Measurements from ENCODE around the gene CLEC12A. TPM values are rescaled to one million over a fixed set of nuclear protein-coding genes. Genes with fewer than 3 reads are reported as not detected.
A peak's percentile ranks its signal among the peaks of the same experiment; 100 is the strongest.

CLEC12A gene
- total RNA-seq, result 1 to 10 TPM in 1 of 4 donors, under 1 TPM in 1, not detected in 2; 0.64 to 1.5 TPM

DNA sequence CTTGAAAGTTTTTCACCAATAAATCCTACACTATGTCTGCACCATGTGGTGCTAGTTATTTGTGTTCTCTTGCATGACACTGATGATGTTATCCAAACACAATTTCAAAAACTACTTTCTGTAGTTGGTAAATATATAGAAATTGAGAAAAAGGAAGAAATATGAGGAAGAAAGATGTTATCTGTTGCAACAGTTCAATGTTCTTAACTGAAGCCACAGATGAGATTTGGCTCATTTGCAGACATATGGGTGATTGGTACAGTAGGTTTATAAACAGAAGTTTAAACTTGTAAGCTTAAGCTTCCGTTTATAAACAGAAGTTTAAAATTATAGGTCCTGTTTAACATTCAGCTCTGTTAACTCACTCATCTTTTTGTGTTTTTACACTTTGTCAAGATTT lies at the start of gene CLEC12A:
TSS of gene CLEC12A (plus strand) at position 229 of the 400 bp plus-strand sequence. CDS start 188 bp downstream, outside the sequence.
- no peak for DNase-seq
- 50 to 60% methylated on average over 1 of the region's 1 CpG for WGBS, 2 donors
- Histone ChIP-seq H3K4me3 (no peak within 1 kb of the TSS), H3K27ac (no peak within 1 kb of the TSS), H3K4me1 (no peaks in the 10 kb centered on the region), H3K36me3 (no peaks in the 10 kb centered on the region), H3K9me3 (no peaks in the 10 kb centered on the region), H3K27me3 (no peaks in the 10 kb centered on the region)
- intact Hi-C loops (cut with DNase I), result no loop called here
- TF ChIP-seq, protein P1, sequence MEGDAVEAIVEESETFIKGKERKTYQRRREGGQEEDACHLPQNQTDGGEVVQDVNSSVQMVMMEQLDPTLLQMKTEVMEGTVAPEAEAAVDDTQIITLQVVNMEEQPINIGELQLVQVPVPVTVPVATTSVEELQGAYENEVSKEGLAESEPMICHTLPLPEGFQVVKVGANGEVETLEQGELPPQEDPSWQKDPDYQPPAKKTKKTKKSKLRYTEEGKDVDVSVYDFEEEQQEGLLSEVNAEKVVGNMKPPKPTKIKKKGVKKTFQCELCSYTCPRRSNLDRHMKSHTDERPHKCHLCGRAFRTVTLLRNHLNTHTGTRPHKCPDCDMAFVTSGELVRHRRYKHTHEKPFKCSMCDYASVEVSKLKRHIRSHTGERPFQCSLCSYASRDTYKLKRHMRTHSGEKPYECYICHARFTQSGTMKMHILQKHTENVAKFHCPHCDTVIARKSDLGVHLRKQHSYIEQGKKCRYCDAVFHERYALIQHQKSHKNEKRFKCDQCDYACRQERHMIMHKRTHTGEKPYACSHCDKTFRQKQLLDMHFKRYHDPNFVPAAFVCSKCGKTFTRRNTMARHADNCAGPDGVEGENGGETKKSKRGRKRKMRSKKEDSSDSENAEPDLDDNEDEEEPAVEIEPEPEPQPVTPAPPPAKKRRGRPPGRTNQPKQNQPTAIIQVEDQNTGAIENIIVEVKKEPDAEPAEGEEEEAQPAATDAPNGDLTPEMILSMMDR (IDR thresholded peaks at IDR 0.05), result no peak
- TF ChIP-seq POLR2A (IDR thresholded peaks at IDR 0.05), result peak in 1 of 4 donors; percentile 20

DNA sequence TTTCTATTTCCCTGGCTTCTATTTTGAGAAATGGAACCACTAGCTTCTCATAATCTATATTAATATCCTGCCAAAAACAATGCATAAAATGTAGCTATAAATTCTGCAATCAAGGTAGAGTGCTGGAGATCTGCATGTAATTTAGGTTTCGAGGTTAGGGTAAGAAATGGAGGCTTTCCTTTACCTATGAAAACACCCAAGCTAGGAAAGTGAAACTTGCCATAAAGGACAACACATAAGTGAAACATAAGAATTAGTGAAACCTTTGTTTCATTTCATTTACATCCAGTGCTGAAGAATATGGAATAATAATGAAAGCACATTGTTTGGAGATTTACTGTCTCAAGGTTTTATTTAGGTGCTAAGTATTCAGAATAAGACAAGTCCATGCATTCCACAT lies 48.8 kb upstream of the CLEC12A start:
- Histone ChIP-seq H3K27ac (no peak overlapping the region), H3K4me3 (no peak overlapping the region), H3K9me3 (peaks cover 0 to 3% (median 0%) of the 10 kb centered on the region in 3 donors), H3K27me3 (no peaks in the 10 kb centered on the region), H3K4me1 (peaks cover 0 to 5% (median 0%) of the 10 kb centered on the region in 3 donors), H3K36me3 (no peaks in the 10 kb centered on the region)
- no peak for DNase-seq
- TF ChIP-seq, protein P1 (IDR thresholded peaks at IDR 0.05), result no peak
- no peak for TF ChIP-seq POLR2A (IDR thresholded peaks at IDR 0.05)
- 93 to 95% methylated on average over 1 of the region's 1 CpG for WGBS, 2 donors
- intact Hi-C loops (cut with DNase I), result loop anchor here (10.0 kb wide), 1 partner anchor 178 kb away; no protein-coding TSS in a partner anchor

DNA sequence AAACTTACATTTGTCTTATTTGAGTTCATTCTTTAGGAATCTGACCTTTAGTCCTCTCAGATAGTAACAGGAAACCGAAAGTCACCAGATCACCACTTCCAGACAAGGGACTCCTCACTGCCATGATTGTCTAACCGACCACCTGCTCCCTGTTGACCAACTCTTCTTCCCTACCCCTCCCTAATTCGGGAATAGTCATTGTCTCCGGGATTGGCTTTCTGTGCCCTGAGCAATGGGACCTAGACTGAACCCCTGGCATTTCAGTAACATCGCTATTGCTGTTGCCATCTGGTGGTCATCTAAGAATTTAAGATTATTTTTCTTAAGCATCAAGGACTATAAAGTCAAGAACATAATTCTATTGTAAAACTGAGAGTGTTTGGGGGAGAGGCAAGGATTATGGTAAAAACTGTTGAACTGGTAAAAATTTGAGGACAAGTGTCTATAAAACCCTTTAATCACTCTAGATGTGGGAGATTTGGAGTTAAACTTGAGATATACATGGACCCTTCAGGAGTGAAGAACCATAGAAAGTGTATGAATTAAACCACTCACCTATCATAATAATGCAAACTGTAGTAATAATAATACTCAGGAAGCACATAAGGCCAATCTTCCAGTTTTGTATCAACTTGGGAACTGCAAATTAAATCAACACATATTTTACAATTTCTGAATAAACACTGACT lies 45.4 kb upstream of the CLEC12A start:
- intact Hi-C loops (cut with DNase I), result loop anchor here (5.0 to 10.0 kb wide), 2 partner anchors 109 to 181 kb away; no protein-coding TSS in a partner anchor
- TF ChIP-seq POLR2A (IDR thresholded peaks at IDR 0.05), result no peak
- TF ChIP-seq, protein P1 (IDR thresholded peaks at IDR 0.05), result peak in 5 of 6 experiments; percentile 50 to 68 (median 54)
- 9 to 12% methylated on average over 5 of the region's 5 CpGs for WGBS, 2 donors
- H3K4me1 ChIP-seq, result peaks cover 0 to 5% (median 0%) of the 10 kb centered on the region in 3 donors
- no peaks in the 10 kb centered on the region for H3K9me3 ChIP-seq
- no peak for DNase-seq
- H3K4me3 ChIP-seq, result peak overlapping the region in 3 of 4 donors; percentile 7 to 54 (median 18)
- no peaks in the 10 kb centered on the region for H3K36me3 ChIP-seq
- no peak overlapping the region for H3K27ac ChIP-seq
- no peaks in the 10 kb centered on the region for H3K27me3 ChIP-seq

DNA sequence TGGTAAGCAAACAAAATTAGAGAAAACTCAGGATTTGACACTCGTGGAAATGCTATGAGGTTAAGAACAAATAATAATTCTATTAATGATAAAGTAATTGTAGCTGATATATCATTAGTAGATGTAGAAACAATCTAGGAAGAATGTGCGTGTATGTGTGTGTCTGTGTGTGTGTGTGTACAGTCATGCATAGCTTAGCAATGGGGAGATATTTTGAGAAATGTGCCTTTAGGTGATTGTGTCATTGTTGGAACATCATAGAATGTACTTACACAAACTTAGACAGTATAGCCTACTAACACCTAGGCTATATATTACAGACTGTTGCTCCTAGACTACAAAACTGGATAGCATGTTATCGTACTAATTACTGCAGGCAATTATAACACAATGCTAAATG lies 44.3 kb upstream of the CLEC12A start:
- no peak for DNase-seq
- intact Hi-C loops (cut with DNase I), result loop anchor here (5.0 to 10.0 kb wide), 2 partner anchors 110 to 182 kb away; no protein-coding TSS in a partner anchor
- Histone ChIP-seq H3K4me3 (no peak overlapping the region), H3K4me1 (peaks cover 0 to 5% (median 0%) of the 10 kb centered on the region in 3 donors), H3K9me3 (no peaks in the 10 kb centered on the region), H3K36me3 (no peaks in the 10 kb centered on the region), H3K27me3 (no peaks in the 10 kb centered on the region), H3K27ac (no peak overlapping the region)
- WGBS, 2 donors, result 79 to 90% methylated on average over 3 of the region's 3 CpGs
- no peak for TF ChIP-seq POLR2A (IDR thresholded peaks at IDR 0.05)
- TF ChIP-seq, protein P1 (IDR thresholded peaks at IDR 0.05), result no peak

DNA sequence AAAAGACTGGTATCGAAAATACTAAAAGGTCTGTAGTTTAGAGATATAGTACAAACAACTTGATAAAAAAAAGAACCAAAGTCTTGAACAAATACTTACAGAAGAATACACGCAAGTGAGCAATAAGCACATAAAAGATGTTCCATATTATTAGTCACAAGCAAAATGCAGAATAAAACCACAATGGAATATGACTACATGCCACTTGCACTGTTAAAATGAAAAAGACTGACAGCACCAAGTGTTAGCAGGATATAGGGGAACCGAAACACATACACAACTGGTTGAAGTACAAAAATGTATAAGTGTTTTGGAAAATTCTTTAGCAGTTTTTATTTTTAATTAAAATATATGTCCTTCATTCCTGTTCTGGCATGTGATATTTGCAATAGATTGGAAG lies 42.6 kb upstream of the CLEC12A start:
- Histone ChIP-seq H3K27me3 (no peaks in the 10 kb centered on the region), H3K9me3 (no peaks in the 10 kb centered on the region), H3K36me3 (no peaks in the 10 kb centered on the region), H3K27ac (no peak overlapping the region), H3K4me3 (no peak overlapping the region), H3K4me1 (peaks cover 0 to 18% (median 0%) of the 10 kb centered on the region in 3 donors)
- TF ChIP-seq, protein P1 (IDR thresholded peaks at IDR 0.05), result no peak
- TF ChIP-seq POLR2A (IDR thresholded peaks at IDR 0.05), result no peak
- intact Hi-C loops (cut with DNase I), result loop anchor here (5.0 to 10.0 kb wide), 2 partner anchors 111 to 184 kb away; no protein-coding TSS in a partner anchor
- WGBS, 2 donors, result 80% methylated on average over 3 of the region's 3 CpGs
- DNase-seq, result no peak
